Measurements from ENCODE around the gene EFNA2. TPM values are rescaled to one million over a fixed set of nuclear protein-coding genes. Genes with fewer than 3 reads are reported as not detected.

EFNA2 gene
- total RNA-seq, 1 donor from 2014 or later = 3.8 TPM

DNA sequence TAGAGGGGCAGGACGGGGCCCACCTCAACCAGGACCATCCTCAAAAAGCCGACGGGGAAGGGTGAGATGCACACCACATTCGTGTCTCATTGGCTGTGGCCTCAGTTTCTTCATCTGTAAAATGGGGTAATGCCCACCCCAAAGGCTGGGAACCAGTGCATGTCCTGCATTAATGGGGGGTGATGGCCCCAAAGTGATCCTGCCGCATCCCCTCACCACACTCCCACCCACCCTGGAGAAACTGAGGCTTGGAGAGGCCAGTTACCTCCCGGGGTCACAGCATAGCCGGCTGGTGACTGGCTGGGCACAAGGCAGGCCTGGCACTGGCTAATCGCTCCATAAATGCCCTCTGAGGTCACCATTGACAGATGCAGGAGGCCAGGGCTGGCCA is 37.9 kb upstream of the EFNA2 start:
- Mint-ChIP-seq H3K4me3 (ENCODE audit: unreplicated experiment) (no peak overlapping the region), H3K4me1 (ENCODE audit: unreplicated experiment) (peaks cover 24% of the 10 kb centered on the region), H3K9me3 (ENCODE audit: unreplicated experiment) (no peaks in the 10 kb centered on the region), H3K36me3 (ENCODE audit: unreplicated experiment) (peaks cover 8% of the 10 kb centered on the region), H3K27ac (ENCODE audit: unreplicated experiment) (no peak overlapping the region), H3K27me3 (ENCODE audit: unreplicated experiment) (no peaks in the 10 kb centered on the region)
- no peak for DNase-seq (ENCODE audit: extremely low spot score, unreplicated experiment)
- TF ChIP-seq, protein P1, sequence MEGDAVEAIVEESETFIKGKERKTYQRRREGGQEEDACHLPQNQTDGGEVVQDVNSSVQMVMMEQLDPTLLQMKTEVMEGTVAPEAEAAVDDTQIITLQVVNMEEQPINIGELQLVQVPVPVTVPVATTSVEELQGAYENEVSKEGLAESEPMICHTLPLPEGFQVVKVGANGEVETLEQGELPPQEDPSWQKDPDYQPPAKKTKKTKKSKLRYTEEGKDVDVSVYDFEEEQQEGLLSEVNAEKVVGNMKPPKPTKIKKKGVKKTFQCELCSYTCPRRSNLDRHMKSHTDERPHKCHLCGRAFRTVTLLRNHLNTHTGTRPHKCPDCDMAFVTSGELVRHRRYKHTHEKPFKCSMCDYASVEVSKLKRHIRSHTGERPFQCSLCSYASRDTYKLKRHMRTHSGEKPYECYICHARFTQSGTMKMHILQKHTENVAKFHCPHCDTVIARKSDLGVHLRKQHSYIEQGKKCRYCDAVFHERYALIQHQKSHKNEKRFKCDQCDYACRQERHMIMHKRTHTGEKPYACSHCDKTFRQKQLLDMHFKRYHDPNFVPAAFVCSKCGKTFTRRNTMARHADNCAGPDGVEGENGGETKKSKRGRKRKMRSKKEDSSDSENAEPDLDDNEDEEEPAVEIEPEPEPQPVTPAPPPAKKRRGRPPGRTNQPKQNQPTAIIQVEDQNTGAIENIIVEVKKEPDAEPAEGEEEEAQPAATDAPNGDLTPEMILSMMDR (IDR thresholded peaks at IDR 0.05) = no peak

DNA sequence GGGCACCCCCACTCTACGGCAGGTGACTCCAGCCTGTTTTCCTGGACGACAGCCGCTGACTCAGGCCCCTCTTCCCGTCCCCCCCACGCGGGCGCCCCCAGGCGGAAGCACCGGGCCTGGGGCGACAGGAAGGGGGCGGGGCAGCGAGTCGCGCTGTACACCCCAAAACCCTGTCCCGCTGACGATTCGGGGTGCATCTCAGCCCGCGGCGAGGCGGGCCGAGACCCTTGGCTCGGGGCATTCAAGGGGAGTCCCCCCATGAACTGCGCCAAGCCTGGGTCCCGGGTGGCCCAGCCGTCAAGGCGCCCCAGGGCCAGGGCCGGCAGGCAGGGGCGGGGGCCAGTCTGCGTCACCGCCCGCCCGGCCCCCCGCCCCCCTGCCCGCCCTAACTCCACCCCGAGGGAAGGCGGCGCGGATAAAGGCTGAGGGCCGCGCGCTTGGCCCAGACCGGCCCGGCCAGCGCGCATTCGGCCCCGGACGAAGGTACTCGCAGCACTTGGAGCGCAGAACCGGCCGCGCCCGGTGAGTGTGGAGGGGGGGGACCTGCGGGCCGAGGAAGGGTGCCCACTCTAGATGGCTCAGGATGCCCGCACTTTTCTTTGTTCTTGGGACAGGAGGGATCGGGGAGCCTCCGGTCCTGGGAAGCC is 37.4 kb upstream of the EFNA2 start, which contains the start of gene MIDN:
Gene MIDN, plus strand, starts transcription at position 445 of the 647 bp plus-strand sequence. CDS start 1,714 bp downstream, outside the sequence.
- Mint-ChIP-seq H3K27me3 (ENCODE audit: unreplicated experiment) (no peaks in the 10 kb centered on the region), H3K9me3 (ENCODE audit: unreplicated experiment) (no peaks in the 10 kb centered on the region), H3K27ac (ENCODE audit: unreplicated experiment) (peak within 1 kb of the TSS; percentile 86), H3K4me1 (ENCODE audit: unreplicated experiment) (peaks cover 21% of the 10 kb centered on the region), H3K36me3 (ENCODE audit: unreplicated experiment) (peaks cover 8% of the 10 kb centered on the region), H3K4me3 (ENCODE audit: unreplicated experiment) (peak within 1 kb of the TSS; percentile 79)
- TF ChIP-seq, protein P1 (IDR thresholded peaks at IDR 0.05) = no peak
- peak; percentile 93 for DNase-seq (ENCODE audit: extremely low spot score, unreplicated experiment)

DNA sequence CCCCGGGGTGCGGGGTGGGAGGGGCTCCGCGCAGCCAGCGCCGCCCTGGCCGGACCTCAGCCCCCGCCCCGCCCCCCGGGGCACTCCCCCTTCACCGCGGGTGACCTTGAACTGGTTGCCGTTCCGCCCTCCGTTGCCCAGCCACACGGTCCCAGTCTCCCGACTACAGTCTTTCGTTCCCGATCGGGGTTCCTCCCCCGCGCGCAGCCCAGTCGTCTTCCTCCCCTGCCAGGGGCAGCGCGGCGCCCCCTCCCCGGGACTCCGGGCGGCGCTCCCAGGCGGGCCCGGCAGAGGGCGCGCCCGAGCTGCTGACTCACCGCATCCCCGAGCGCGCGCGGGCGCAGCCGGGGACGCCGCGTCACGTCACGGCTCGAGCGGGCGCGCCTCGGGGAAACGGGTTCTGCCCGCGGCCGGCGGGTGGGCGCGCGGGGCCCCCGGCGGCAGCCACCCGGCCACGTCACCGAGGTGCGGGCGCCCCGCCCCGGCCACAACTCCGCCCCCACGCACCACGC is 36.8 kb upstream of the EFNA2 start:
- peak; percentile 96 for DNase-seq (ENCODE audit: extremely low spot score, unreplicated experiment)
- Mint-ChIP-seq H3K27ac (ENCODE audit: unreplicated experiment) (peak overlapping the region; percentile 86), H3K4me3 (ENCODE audit: unreplicated experiment) (peak overlapping the region; percentile 79), H3K4me1 (ENCODE audit: unreplicated experiment) (peaks cover 25% of the 10 kb centered on the region), H3K36me3 (ENCODE audit: unreplicated experiment) (peaks cover 8% of the 10 kb centered on the region), H3K27me3 (ENCODE audit: unreplicated experiment) (no peaks in the 10 kb centered on the region), H3K9me3 (ENCODE audit: unreplicated experiment) (no peaks in the 10 kb centered on the region)
- TF ChIP-seq, protein P1 (IDR thresholded peaks at IDR 0.05) = peak; percentile 85

DNA sequence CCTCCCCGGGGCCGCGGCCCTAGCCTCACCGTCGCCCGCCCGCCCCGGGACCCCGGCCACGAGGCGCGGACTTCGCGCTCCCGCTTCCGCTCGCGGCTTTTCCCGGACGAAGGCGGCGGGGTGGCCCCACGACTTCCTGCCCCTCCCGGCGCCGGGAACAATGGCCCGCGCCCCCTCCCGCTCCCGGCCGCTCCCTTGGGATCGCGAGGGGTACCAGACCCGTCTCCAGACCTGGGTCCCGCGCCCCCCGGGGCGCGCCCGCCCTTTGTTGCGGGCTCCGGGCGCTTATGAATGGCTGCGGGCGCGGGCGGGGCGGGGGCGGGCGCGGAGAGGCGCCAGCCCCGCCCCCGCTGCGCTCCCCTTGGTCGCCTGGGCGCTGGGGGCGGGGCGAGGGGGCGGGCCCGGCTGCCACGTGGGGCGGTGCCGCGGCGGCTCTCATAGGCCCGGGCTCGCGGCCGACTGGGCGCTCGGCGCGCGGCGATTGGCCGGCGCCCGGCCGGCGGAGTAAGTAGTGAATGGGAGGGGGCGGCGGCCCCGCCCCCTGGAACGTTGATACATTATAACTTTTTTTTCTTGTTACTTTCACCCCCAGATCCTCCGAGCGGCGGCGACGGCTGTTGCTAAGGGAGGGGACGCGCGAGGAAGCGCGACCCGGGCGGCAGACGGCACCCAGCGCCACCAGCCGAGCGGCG is 36.2 kb upstream of the EFNA2 start:
- peaks cover 24% of the 10 kb centered on the region for H3K4me1 Mint-ChIP-seq (ENCODE audit: unreplicated experiment)
- peak; percentile 98 for DNase-seq (ENCODE audit: extremely low spot score, unreplicated experiment)

More for the DNA sequence above, 36.2 kb upstream of the EFNA2 start:
- Mint-ChIP-seq H3K4me3 (ENCODE audit: unreplicated experiment) (peak overlapping the region; percentile 65), H3K27me3 (ENCODE audit: unreplicated experiment) (no peaks in the 10 kb centered on the region), H3K27ac (ENCODE audit: unreplicated experiment) (peak overlapping the region; percentile 41), H3K36me3 (ENCODE audit: unreplicated experiment) (peaks cover 8% of the 10 kb centered on the region), H3K9me3 (ENCODE audit: unreplicated experiment) (no peaks in the 10 kb centered on the region)
- TF ChIP-seq, protein P1 (IDR thresholded peaks at IDR 0.05) = no peak

All from osteocyte (in vitro differentiated cells).